Umbilical cord (tissue), 2 donors: ENCODE results near the gene CAPG. TPM values are rescaled to one million over a fixed set of nuclear protein-coding genes. Genes with fewer than 3 reads are reported as not detected.
"Not testable (repeated sequence)": the region's sequence is repeated elsewhere in the genome, so short reads cannot be mapped to it uniquely, and the experiment has no call there.

Source experiments
- DNase-seq: peaks from one replicate; pipeline ENCODE4 v3.0.0-alpha.2; 2015; ENCODE audit warnings: low spot score
- total RNA-seq: library from RNA; depleted of rRNA; stranded (reverse); fragments of >200 nt; gene quantifications from one replicate; pipeline ENCODE4 v1.2.3, GENCODE V29; 2014; ENCODE audit warnings: low replicate concordance; ENCODE audit not compliant: insufficient read depth

Gene CAPG
- 58.5 TPM for total RNA-seq

DNA sequence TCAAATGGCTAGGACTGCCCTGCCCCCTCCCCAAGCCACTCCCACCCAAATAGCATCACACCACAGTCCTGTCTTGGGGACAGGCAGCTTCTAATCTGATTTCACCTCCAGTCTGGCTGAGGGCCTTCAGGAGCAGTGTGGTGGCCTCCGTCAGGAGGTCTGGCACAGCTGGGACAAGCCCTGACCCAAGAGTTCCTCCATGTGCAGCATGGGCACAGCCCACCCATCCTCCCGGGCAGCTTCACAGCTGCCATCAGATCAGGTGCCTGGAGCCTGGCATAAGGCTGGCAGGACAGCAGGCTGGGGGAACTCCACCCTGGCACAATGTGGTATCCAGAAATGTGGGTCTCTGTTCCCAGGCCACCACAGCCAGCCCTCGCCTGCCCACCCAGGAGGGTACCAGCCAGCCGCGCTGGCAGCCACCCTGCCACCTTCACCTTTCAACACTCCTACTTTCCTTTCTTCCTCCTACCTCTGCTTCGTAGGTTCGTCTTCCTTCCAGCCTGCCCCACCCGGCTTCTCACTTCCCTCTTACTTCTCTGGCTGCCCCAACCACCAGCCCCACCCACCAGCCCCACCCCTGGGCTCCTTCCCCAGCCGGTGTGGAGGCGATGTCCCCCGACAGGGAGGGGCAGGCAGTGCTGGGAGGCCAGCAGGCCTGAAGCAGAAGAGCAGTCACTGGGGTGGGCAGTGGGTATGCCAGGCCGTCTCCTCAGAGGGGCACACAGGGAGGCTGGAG is at the start of gene CAPG:
TSS of gene CAPG (minus strand) at position 522 of the 739 bp plus-strand sequence. CDS start 8,221 bp downstream, outside the sequence.
- no peak for DNase-seq

DNA sequence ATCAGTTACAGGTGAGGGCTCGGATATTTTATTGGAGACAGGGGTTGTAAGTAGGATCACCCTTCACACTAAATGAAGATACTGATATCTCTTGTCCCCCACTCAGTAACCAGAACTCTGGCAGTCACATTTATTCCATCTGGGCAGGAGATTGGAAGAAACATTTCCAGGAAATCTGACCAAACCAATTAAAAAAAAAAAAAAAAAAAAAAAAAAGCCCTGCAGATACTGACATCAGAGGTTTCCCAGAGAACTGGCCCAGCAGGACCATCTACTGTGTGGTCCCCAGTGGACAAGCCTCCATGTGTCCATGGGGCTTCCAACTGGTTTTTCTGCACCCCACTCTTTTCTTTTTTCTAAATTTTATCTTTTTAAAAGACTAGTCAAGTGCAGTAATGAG is 49.6 kb upstream of the CAPG start:
- DNase-seq = no peak

DNA sequence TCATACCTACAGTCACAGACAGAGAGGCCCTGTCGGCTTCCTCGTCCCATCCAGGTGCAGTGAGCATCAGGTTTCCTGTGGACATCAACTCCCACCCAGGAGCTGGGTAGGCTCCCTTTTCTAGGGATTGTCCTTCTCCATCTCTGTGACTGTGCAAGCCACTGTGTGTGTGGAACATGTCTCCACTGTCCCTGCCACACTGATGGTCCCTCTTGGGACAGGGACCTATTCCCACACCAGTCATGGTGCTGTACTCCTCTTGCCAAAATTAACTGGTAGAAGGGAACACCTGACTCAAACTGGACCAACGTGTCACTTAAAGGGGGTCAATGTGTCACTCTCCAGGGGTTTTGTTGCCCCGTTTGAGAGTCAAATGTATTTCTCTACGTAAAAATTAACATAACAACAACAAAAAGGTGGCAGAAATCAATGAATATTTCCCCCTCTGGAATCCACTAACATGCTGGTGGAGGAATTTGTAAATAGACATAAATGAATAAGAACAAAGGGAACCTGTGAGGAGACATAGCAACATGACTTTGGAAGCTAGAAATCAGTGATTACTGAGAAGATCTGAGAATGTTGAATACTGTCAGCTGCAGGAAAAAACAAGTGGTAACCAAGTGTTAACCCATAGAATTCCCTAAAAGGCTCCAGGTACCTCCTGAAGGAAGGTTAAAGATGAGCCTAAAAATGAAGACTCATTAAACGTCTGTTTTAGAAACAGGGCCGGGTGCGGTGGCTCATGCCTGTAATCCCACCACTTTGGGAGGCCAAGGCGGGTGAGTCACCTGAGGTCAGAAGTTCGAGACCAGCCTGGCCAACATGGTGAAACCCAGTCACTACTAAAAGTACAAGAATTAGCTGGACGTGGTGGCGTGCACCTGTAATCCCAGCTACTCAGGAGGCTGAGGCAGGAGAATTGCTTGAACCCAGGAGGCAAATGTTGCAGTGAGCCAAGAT is 48.7 kb upstream of the CAPG start:
- no peak for DNase-seq

GRCh38 chr2:85457877-85458316 is 47.7 kb upstream of the CAPG start:
- peak; percentile 43 for DNase-seq

DNA sequence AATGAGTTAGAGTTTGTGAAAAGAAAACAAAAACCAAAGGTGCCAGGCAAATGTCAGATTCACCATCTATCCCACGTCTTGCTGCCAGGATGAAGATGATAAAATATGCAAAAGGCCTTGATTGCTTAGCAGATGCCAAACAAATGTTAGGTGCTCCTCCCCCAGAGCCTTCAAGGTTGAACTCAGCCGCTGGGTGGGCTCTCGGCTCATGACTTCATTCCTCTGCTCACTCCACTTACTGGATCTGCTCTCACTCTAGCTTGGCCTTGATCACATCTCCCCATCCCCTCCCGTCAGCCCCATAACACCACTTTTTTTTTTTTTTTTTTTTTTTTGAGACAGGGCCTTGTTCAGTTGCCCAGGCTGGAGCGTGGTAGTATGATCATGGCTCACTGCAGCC is 46.9 kb upstream of the CAPG start:
- no peak for DNase-seq

- no peak for DNase-seq
Observed at GRCh38 chr2:85455552-85456090, 45.5 kb upstream of the CAPG start.

DNA sequence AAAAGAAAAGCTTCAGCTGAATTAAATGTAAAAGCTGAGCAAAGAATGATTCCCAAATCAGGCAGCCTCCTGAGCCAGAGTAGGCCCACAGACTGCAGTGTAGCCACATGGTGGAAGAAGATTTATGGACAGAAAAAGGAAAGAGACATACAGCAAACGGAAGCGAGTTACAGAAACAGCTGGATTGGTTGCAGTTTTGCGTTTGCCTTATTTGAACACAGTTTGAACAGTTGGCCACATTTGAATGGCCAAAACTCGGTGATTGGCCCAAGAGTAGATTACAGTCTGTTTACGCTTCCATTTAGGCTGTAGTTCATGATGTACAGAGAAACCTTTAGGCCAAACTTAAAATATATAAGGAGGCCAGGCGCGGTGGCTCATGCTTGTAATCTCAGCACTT is 43.4 kb upstream of the CAPG start:
- no peak for DNase-seq

DNA sequence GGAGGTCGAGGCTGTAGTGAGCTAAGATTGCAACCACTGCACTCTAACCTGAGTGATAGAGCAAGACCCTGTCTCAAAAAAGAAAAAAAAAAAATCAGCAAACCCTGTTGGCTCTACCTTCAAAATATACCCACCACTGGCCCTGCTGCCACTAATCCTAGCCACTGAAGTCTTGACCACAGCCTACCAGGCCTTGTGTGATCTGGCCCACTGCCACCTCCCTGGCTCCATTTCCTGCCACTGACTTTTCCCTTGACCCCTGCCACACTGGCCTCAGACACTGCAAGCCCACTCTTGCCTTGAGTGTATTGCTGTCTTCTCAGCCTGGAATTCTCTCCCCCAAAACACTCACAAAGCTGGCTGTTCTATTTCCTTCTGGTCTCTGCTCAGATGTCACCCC is 42.1 kb upstream of the CAPG start:
- DNase-seq = no peak

DNA sequence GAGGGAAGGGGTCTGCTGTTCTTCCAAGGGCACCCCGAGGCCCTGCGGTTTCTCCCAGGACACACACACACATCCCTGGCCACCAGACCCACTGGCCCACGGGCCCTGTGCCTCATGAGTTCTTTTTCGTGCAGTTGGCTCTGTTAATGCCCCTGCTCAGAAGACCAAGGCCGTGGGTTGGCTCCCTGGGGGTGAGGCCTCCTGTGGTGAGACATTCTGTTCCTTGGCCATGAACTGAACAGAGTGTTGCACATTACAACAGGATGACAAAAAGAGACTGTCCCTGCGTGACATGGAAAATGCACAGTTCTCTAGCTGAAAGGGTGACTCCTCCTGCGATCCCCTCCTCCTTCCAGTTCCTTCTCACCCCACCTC is 39.0 kb upstream of the CAPG start:
- DNase-seq = no peak

DNA sequence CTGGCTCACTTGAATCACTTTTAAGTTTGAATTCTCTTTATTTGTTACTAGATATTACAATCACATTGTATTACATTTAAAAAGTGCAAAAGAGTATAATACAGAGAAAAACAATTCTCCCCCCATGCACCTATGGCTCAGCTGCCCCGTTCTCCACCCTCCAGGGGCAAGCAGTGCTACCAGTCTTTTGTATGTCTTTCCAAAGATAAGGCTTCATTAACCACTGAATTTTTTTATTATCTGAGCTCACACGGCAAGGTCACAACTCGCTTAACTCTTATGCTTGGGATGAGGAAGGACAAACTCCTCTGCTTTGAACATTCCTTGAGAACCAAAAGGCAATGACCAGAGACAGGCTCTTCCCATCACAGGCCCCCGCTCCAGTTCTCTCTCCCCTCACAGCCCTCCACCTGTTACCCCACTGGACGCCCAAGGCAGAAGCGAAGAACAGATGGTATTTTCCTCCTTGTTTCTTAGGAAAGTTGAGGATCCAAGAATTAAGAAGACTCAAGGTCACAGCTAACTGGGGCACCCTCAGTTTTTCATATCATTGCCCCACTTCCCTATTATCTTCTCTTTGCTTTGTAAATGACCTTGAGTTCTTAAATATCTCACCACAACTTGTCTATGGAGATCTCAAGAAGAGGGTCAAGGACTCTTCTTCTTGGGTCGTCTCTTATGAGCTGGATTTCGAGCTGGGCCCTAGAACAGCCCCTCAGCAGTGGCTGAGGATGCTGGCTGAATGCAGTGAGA is 38.5 kb upstream of the CAPG start:
- DNase-seq = no peak

GRCh38 chr2:85447222-85447585 is 37.0 kb upstream of the CAPG start:
- DNase-seq = no peak

DNA sequence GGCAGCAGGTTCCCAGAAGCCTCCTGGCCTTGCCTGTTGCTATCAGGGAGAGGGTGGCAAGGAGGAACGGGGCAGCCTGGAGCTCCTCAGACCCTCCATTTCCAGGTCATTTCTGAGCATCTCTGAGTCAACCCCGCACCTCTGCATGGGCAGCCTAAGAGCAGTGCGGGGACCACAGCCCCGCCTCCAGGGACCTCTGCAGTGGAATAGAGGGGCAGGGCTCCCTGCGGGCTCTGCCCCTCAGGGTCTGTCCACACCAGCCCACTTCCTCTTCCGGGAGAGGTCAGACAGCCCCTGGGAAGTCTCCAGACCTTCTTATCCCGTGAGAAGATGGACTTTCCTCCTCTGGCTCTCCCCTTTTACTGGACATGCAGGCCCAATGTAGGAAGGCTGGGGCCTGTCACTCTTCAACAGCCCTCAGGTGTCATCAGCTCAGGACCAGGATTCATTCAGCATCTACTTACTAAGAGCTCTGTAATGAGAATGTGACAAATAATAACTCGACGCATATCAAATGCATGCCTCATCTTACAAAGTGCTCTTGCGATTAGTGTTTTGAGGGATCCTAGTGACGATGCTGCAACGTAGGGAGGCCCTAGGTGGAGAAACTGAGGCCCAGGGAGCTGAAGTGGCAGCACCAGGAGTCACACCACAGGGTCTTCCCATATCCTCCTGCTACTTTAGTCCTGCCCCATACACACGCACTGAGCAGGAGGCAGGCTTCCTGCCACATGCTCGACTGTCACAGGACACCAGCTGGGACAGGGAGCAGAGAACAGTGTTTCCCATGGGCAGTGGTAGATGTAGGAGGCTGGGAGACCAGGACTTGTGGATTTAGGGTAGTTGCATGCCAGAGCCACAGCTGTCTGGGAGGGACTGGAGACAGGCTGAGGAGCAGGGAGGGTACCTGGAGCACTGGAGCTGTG is 36.4 kb upstream of the CAPG start:
- no peak for DNase-seq

DNA sequence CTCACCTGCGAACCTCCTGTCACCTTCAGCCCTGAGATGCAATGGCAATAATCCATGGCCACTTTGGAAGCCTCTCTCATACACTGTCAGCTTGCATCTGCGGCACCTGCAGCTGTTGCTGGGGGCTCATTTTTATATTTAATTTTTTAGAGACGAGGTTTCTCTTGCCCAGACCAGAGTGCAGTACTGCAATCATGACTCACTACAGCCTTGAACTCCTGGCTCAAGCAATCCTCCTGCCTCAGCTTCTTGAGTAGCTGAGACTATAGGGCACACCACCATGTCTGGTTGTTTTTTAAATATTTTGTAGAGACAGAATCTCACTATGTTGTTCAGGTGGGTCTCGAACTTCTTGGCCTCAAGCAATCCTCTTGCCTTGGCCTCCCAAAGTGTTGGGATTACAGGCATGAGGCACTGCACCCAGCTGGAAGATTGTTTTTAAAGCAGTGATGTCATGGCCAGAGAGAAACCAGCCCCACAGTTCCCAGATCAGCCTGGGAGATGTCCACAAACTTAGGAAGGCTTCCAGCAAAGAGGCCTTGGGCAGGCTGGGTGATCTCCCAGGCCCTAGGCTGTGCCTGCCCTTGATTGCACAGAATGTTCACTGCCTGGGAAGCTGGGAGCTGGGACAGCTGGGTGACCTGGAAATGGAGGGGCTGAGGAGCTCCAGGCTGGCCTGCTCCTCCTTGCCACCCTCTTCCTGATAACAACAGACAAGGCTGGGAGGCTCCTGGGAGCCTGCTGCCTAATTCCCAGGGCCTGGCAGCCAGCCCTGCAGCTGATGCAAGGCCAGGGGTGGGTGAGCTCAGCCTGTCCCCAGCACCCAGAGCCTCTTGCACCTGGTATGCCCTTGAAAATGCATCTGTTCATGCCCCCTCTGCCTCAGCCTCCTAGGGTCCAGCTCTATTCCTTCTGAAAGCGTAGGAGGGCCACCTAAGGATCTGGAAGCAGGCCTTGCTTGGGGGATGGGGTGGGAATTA is 35.4 kb upstream of the CAPG start:
- peak; percentile 86 for DNase-seq

DNA sequence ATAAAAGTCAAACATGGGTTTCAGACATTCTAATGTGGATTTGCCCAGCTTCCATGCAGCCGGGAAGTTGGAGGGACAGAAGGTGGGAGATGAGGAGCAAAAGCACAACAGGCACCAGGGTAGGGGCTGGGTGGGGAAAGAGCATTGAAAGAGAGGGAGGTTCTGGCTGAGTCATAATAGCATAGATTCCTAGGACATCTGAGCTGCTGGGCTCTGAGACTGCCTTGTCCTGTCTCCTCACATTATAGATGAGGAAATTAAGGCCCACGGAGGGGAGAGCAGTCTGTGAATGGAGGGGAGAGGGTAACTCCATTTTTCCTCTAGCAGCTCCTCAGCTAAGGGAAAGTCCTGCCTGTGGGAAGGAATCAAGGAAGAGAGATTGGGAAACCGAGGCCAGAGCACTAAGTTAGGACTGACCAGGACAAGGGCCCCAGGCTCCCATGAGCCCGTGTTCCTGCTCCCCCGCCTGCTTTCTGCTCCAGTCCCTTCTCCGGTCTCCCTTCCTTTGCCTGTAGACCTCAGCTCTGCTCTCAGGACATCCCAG is 34.5 kb upstream of the CAPG start:
- no peak for DNase-seq

DNA sequence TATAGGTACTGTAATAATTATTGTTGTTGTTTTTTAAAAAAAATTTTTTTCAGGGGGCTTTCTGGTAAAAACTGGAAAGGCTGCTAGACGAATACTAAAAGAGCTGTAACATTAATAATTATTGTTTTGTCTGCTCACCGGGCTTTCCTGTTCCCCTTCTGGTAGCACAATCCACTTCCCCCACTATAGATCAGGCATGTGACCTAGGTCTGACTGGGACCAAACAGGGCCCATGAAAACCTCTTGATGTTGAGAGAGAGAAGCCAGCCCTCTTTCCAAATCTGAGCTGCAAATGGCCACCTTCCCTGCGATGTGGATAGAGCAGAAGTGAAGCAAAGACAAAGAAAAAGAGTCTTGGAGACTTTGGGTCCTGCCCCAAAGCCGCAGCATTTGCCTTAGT is 31.7 kb upstream of the CAPG start:
- DNase-seq = no peak

- no peak for DNase-seq
Observed at GRCh38 chr2:85440729-85441128, 30.6 kb upstream of the CAPG start.

DNA sequence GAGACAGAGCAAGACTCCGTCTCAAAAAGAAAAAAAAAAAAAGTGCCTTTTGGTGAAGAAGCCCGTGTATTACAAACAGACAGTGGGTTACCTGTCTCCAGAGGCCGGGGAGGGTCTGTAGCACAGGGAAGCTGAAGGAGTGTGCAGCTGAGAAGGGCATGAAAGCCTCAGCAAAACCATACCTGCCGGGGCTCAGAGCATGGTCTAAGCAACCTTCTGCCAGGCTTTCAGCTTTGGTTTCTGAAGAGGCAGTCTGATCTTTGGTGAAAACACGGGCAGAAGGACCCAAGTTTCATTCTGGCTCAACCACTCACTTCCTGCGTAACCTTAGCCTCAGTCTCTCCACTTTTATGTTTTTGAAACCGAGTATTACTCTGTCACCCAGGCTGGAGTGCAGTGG is 29.8 kb upstream of the CAPG start:
- no peak for DNase-seq

- DNase-seq = not testable (repeated sequence)
Observed at GRCh38 chr2:85439569-85439968, 29.4 kb upstream of the CAPG start.

- DNase-seq = no peak
Observed at GRCh38 chr2:85439025-85439472, 28.9 kb upstream of the CAPG start.
